CD14-positive monocyte (primary cell): ENCODE measurements around the gene FRMD3. TPM values are rescaled to one million over a fixed set of nuclear protein-coding genes. Genes with fewer than 3 reads are reported as not detected.

Experiments
- DNase-seq, 3 donors: peaks; one replicate each; pipeline ENCODE4 v3.0.0-alpha.2; 2011 to 2022
- H2AFZ ChIP-seq: 2 replicates; pipeline ENCODE4 v1.6.0; 2012; ENCODE audit warnings: mild to moderate bottlenecking, low read depth, low read length, inconsistent platforms; ENCODE audit not compliant: insufficient read depth, poor library complexity, severe bottlenecking
- H3K27ac ChIP-seq, 2 donors: 1 replicate in 1 of 2; 2 replicates in 1 of 2; pipeline ENCODE4 v1.5.1; 2012 to 2013; ENCODE audit warnings: low read length in 2 of 2, control low read depth in 1 of 2, inconsistent platforms in 1 of 2, low read depth in 1 of 2, mild to moderate bottlenecking in 1 of 2
- H3K27me3 ChIP-seq, 2 donors: one replicate each; pipeline versions ENCODE4 v1.6.0 to v1.6.1; 2011 to 2013; ENCODE audit warnings: low read length in 2 of 2; ENCODE audit not compliant: control insufficient read depth in 2 of 2, insufficient read depth in 2 of 2
- H3K36me3 ChIP-seq, 2 donors: replicated peaks in 1 of 2; 1 replicate in 1 of 2; 2 replicates in 1 of 2; pipeline versions ENCODE4 v1.5.1 to v1.6.1; 2012 to 2013; ENCODE audit warnings: low read length in 2 of 2, control low read depth in 1 of 2, inconsistent platforms in 1 of 2, mild to moderate bottlenecking in 1 of 2; ENCODE audit not compliant: insufficient read depth in 2 of 2, control insufficient read depth in 1 of 2
- H3K4me1 ChIP-seq, 2 donors: 1 replicate in 1 of 2; 2 replicates in 1 of 2; pipeline versions ENCODE4 v1.5.1 to v1.6.1; 2012 to 2013; ENCODE audit warnings: low read length in 2 of 2, control low read depth in 1 of 2, inconsistent platforms in 1 of 2, mild to moderate bottlenecking in 1 of 2, moderate library complexity in 1 of 2; ENCODE audit not compliant: insufficient read depth in 2 of 2, control insufficient read depth in 1 of 2
- H3K4me2 ChIP-seq: replicated peaks from 2 replicates; pipeline ENCODE3; 2012; ENCODE audit warnings: low read length, moderate library complexity, mild to moderate bottlenecking; ENCODE audit not compliant: poor library complexity, severe bottlenecking; ENCODE audit errors: extremely low read depth
- H3K4me3 ChIP-seq, 3 experiments: fragments of 200-600 bp in 1 of 3; sonication (generic) in 1 of 3; replicated peaks in 1 of 3; 1 replicate in 2 of 3; 2 replicates in 1 of 3; pipeline ENCODE4 v1.5.1; 2011 to 2013; ENCODE audit warnings: low read length in 3 of 3, mild to moderate bottlenecking in 3 of 3, control low read depth in 2 of 3, low read depth in 2 of 3, inconsistent platforms in 1 of 3, moderate library complexity in 1 of 3
- H3K79me2 ChIP-seq: 2 replicates; pipeline ENCODE4 v1.6.0; 2012; ENCODE audit warnings: mild to moderate bottlenecking, control low read depth, inconsistent platforms, low read length, moderate library complexity; ENCODE audit not compliant: insufficient read depth
- H3K9ac ChIP-seq: 2 replicates; pipeline ENCODE4 v1.6.0; 2017; ENCODE audit warnings: low read length, mild to moderate bottlenecking; ENCODE audit not compliant: insufficient read depth, poor library complexity, severe bottlenecking
- H3K9me3 ChIP-seq, 2 donors: replicated peaks in 1 of 2; 1 replicate in 1 of 2; 2 replicates in 1 of 2; pipeline versions ENCODE4 v1.5.1 to v1.6.1; 2012 to 2013; ENCODE audit warnings: low read length in 2 of 2, control low read depth in 1 of 2; ENCODE audit not compliant: control insufficient read depth in 1 of 2, insufficient read depth in 1 of 2
- H4K20me1 ChIP-seq: 2 replicates; pipeline ENCODE4 v1.6.0; 2012; ENCODE audit warnings: mild to moderate bottlenecking, low read length, control low read depth, moderate library complexity; ENCODE audit not compliant: insufficient read depth
- H3K27ac Mint-ChIP-seq, 7 donors: one replicate each; pipeline ENCODE4 v1.8.0; 2020; ENCODE audit warnings: mild to moderate bottlenecking in 7 of 7, mixed read lengths in 7 of 7, moderate library complexity in 6 of 7, inconsistent platforms in 2 of 7
- H3K27me3 Mint-ChIP-seq, 3 donors: one replicate each; pipeline ENCODE4 v1.8.0; 2021 to 2022; ENCODE audit warnings: low read depth in 3 of 3, mild to moderate bottlenecking in 3 of 3, mixed read lengths in 3 of 3, moderate library complexity in 3 of 3, inconsistent platforms in 1 of 3
- H3K36me3 Mint-ChIP-seq, 2 donors: one replicate each; pipeline ENCODE4 v1.8.0; 2020; ENCODE audit warnings: mixed read lengths in 2 of 2, inconsistent platforms in 1 of 2, mild to moderate bottlenecking in 1 of 2
- H3K4me1 Mint-ChIP-seq: one replicate; pipeline ENCODE4 v1.8.0; 2020; ENCODE audit warnings: mild to moderate bottlenecking, mixed read lengths
- H3K4me3 Mint-ChIP-seq, 2 donors: one replicate each; pipeline ENCODE4 v1.8.0; 2020; ENCODE audit warnings: mild to moderate bottlenecking in 2 of 2, mixed read lengths in 2 of 2, moderate library complexity in 1 of 2
- H3K9me3 Mint-ChIP-seq, 7 donors: one replicate each; pipeline ENCODE4 v1.8.0; 2020 to 2022; ENCODE audit warnings: mixed read lengths in 7 of 7, mild to moderate bottlenecking in 6 of 7, moderate library complexity in 6 of 7, inconsistent platforms in 2 of 7
- WGBS: methylation state at CpG from one replicate; pipeline ENCODE4 v1.1.5; 2013; ENCODE audit warnings: missing lambda C conversion rate; ENCODE audit not compliant: insufficient coverage; 5-methylcytosine and 5-hydroxymethylcytosine counted together
- intact Hi-C, 2 donors: fragments of 100-400 bp; cut with micrococcal nuclease; formaldehyde crosslinking; loops; one replicate each; pipeline versions ENCODE4 v1.15.0 to v1.15.1; 2023
- polyA plus RNA-seq, 3 donors: library from polyadenylated mRNA; depleted of rRNA in 1 of 3; unstranded in 2 of 3; stranded (reverse) in 1 of 3; fragments of 300-500 nt in 2 of 3; fragments of >200 nt in 1 of 3; fragmentation: Illumina TruSeq in 2 of 3; gene quantifications; 1 replicate in 2 of 3; 2 replicates in 1 of 3; pipeline ENCODE4 v1.2.3, GENCODE V29; 2012 to 2021
- TF ChIP-seq, protein P1 (sequence below): fragments of 200-600 bp; IDR thresholded peaks from one replicate; pipeline ENCODE4 v1.8.0; 2022; ENCODE audit warnings: antibody characterized with exemption, mild to moderate bottlenecking

FRMD3 gene
- polyA plus RNA-seq, 3 donors: 2.8 to 9.8 (median 4.2) TPM

DNA sequence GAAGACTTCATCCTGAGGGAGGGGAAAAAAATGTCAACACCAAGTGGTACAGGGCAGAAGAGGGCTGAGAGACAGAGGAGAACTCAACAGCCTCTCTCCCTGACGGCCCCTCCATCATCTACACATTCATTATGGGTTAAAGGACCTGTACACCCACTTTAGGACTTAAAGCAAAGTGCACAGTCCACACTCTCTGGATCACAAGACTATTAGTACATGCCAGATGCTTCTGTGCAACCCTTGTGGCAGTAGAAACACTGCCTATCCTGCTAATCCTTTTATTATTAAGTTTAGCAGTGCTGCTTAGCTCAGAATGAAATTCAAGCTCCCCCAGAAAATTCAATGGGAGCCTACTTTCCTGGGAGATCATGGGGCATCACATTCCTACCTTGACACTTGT, 1.9 kb downstream of the FRMD3 start:
- H3K4me1 ChIP-seq: peaks cover 25 to 30% of the 10 kb centered on the region in 2 donors
- H3K9ac ChIP-seq: no peak overlapping the region
- H3K27ac Mint-ChIP-seq: no peak overlapping the region
- peaks cover 24 to 35% (median 34%) of the 10 kb centered on the region in 3 donors for H3K27me3 Mint-ChIP-seq
- intact Hi-C loops: loop anchor here in 1 of 2 donors (10.0 kb wide), 1 partner anchor 62 kb away; no protein-coding TSS in a partner anchor
- no CpG with 5 or more reads among the region's 1 CpG for WGBS
- H3K4me3 ChIP-seq: no peak overlapping the region
- no peak overlapping the region for H3K4me2 ChIP-seq
- no peaks in the 10 kb centered on the region for H3K9me3 ChIP-seq
- peaks cover 23% of the 10 kb centered on the region for H3K4me1 Mint-ChIP-seq
- peak overlapping the region in 1 of 2 donors; percentile 88 for H3K4me3 Mint-ChIP-seq
- H3K27ac ChIP-seq: no peak overlapping the region
- H3K9me3 Mint-ChIP-seq: no peaks in the 10 kb centered on the region
- peaks cover 4% of the 10 kb centered on the region in 2 donors for H3K36me3 Mint-ChIP-seq
- H3K79me2 ChIP-seq: peaks cover 12% of the 10 kb centered on the region
- peaks cover 17 to 20% of the 10 kb centered on the region in 2 donors for H3K27me3 ChIP-seq
- H4K20me1 ChIP-seq: no peaks in the 10 kb centered on the region
- no peak overlapping the region for H2AFZ ChIP-seq
- DNase-seq: no peak
- no peaks in the 10 kb centered on the region for H3K36me3 ChIP-seq
- TF ChIP-seq, protein P1, sequence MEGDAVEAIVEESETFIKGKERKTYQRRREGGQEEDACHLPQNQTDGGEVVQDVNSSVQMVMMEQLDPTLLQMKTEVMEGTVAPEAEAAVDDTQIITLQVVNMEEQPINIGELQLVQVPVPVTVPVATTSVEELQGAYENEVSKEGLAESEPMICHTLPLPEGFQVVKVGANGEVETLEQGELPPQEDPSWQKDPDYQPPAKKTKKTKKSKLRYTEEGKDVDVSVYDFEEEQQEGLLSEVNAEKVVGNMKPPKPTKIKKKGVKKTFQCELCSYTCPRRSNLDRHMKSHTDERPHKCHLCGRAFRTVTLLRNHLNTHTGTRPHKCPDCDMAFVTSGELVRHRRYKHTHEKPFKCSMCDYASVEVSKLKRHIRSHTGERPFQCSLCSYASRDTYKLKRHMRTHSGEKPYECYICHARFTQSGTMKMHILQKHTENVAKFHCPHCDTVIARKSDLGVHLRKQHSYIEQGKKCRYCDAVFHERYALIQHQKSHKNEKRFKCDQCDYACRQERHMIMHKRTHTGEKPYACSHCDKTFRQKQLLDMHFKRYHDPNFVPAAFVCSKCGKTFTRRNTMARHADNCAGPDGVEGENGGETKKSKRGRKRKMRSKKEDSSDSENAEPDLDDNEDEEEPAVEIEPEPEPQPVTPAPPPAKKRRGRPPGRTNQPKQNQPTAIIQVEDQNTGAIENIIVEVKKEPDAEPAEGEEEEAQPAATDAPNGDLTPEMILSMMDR: no peak

DNA sequence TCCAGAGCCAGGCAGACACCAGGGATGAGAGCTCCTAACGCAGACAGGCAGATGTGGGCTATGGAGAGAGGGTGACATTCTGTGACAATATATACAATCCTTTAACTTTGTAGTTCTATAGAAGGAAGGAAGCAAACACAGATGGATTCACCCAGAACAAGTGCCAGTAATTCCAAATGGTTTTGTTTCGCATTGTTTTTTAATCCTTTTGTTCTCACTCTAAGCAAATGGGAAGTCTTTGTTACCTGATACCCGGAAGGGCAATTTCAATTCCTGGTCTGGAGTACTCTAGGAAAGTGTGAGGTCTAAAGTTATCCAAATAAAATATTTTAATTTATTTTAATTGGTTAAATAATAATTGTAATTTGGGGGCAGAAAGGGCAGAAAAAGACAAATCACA, 2.5 kb downstream of the FRMD3 start:
- WGBS: no CpG with 5 or more reads among the region's 3 CpGs
- Mint-ChIP-seq H3K4me1 (peaks cover 23% of the 10 kb centered on the region), H3K27me3 (peaks cover 23 to 35% (median 34%) of the 10 kb centered on the region in 3 donors)

More for the DNA sequence above, 2.5 kb downstream of the FRMD3 start:
- intact Hi-C loops: loop anchor here in 1 of 2 donors (10.0 kb wide), 1 partner anchor 61 kb away; no protein-coding TSS in a partner anchor
- Histone ChIP-seq H3K27me3 (peaks cover 17 to 20% of the 10 kb centered on the region in 2 donors), H3K36me3 (no peaks in the 10 kb centered on the region), H3K4me2 (no peak overlapping the region), H3K79me2 (peaks cover 12% of the 10 kb centered on the region), H3K9ac (no peak overlapping the region), H4K20me1 (no peaks in the 10 kb centered on the region), H3K27ac (no peak overlapping the region), H3K4me1 (peaks cover 25 to 30% of the 10 kb centered on the region in 2 donors), H3K9me3 (no peaks in the 10 kb centered on the region), H3K4me3 (no peak overlapping the region), H2AFZ (no peak overlapping the region)
- Mint-ChIP-seq H3K27ac (no peak overlapping the region), H3K4me3 (peak overlapping the region in 1 of 2 donors; percentile 58), H3K36me3 (peaks cover 4% of the 10 kb centered on the region in 2 donors), H3K9me3 (no peaks in the 10 kb centered on the region)
- DNase-seq: no peak
- TF ChIP-seq, protein P1: no peak
